Activated CD4-positive, alpha-beta T cell treated with anti-CD3 and anti-CD28 coated beads for 24 hours (primary cell): ENCODE measurements around the gene EEFSEC.

Experiments used
- DNase-seq, 2 donors: peaks; one replicate each; pipeline ENCODE4 v3.0.0-alpha.2; 2020; ENCODE audit warnings: low read depth in 2 of 2

EEFSEC gene

GRCh38 chr3:128242818-128243601 is 89.7 kb downstream of the EEFSEC start:
- no peak for DNase-seq

- no peak for DNase-seq
These were observed 90.6 kb downstream of the EEFSEC start for GRCh38 chr3:128243602-128244504.

GRCh38 chr3:128245460-128245859 is 92.2 kb downstream of the EEFSEC start:
- DNase-seq: no peak

GRCh38 chr3:128247666-128248409 is 94.6 kb downstream of the EEFSEC start:
- DNase-seq: no peak

- no peak for DNase-seq
These were observed 98.8 kb downstream of the EEFSEC start for GRCh38 chr3:128252083-128252482.

GRCh38 chr3:128253150-128253549 is 99.9 kb downstream of the EEFSEC start:
- DNase-seq: no peak

GRCh38 chr3:128254066-128254590 is 100.8 kb downstream of the EEFSEC start:
- no peak for DNase-seq

- no peak for DNase-seq
These were observed 101.7 kb downstream of the EEFSEC start for GRCh38 chr3:128254967-128255366.

- DNase-seq: no peak
These were observed 102.8 kb downstream of the EEFSEC start for GRCh38 chr3:128256131-128256530.

GRCh38 chr3:128257632-128258031 is 104.4 kb downstream of the EEFSEC start:
- no peak for DNase-seq

- no peak for DNase-seq
These were observed 107.0 kb downstream of the EEFSEC start for GRCh38 chr3:128260275-128260674.

GRCh38 chr3:128262457-128262856 is 109.2 kb downstream of the EEFSEC start:
- no peak for DNase-seq

GRCh38 chr3:128263118-128263517 is 109.8 kb downstream of the EEFSEC start:
- DNase-seq: no peak

- no peak for DNase-seq
These were observed 110.7 kb downstream of the EEFSEC start for GRCh38 chr3:128263946-128264345.

GRCh38 chr3:128266453-128266852 is 113.2 kb downstream of the EEFSEC start:
- no peak for DNase-seq

- DNase-seq: no peak
These were observed 114.3 kb downstream of the EEFSEC start for GRCh38 chr3:128267541-128267940.

GRCh38 chr3:128269006-128269775 is 115.9 kb downstream of the EEFSEC start:
- no peak for DNase-seq

- no peak for DNase-seq
These were observed 116.5 kb downstream of the EEFSEC start for GRCh38 chr3:128269796-128270195.

- no peak for DNase-seq
These were observed 117.5 kb downstream of the EEFSEC start for GRCh38 chr3:128270559-128271492.
